Kidney (tissue), 14 donors: Measurements from ENCODE around the gene TTC28. TPM values are rescaled to one million over a fixed set of nuclear protein-coding genes. Genes with fewer than 3 reads are reported as not detected.

Source experiments
- DNase-seq, 5 donors: peaks; one replicate each; pipeline ENCODE4 v3.0.0-alpha.2; 2013 to 2020
- FAIRE-seq: peaks from 2 replicates; lab custom pipeline; 2012; peaks lifted over from hg19 to GRCh38; lab: Jason Lieb, UNC
- H3K27ac ChIP-seq, 2 donors: one replicate each; pipeline ENCODE4 v1.7.0; 2013; ENCODE audit warnings: low read depth in 2 of 2, low read length in 2 of 2, inconsistent platforms in 1 of 2
- H3K27me3 ChIP-seq: one replicate; pipeline ENCODE4 v1.7.1; 2013; ENCODE audit warnings: low read length, inconsistent platforms; ENCODE audit not compliant: control insufficient read depth, insufficient read depth
- H3K36me3 ChIP-seq, 3 donors: one replicate each; pipeline versions ENCODE4 v1.7.0 to v1.7.1; 2013; ENCODE audit warnings: low read length in 3 of 3, control low read depth in 1 of 3, inconsistent platforms in 1 of 3; ENCODE audit not compliant: insufficient read depth in 3 of 3, control insufficient read depth in 2 of 3
- H3K4me1 ChIP-seq, 3 donors: one replicate each; pipeline versions ENCODE4 v1.7.0 to v1.7.1; 2013; ENCODE audit warnings: low read length in 3 of 3, inconsistent platforms in 1 of 3, low read depth in 1 of 3; ENCODE audit not compliant: control insufficient read depth in 2 of 3, insufficient read depth in 2 of 3
- H3K4me3 ChIP-seq, 3 donors: one replicate each; pipeline versions ENCODE4 v1.7.0 to v1.8.1; 2013; ENCODE audit warnings: low read length in 3 of 3, control low read depth in 1 of 3, inconsistent platforms in 1 of 3
- H3K9ac ChIP-seq, 3 donors: one replicate each; pipeline versions ENCODE4 v1.7.0 to v1.7.1; 2013; ENCODE audit warnings: low read length in 3 of 3, control low read depth in 1 of 3, inconsistent platforms in 1 of 3
- H3K9me3 ChIP-seq, 3 donors: one replicate each; pipeline versions ENCODE4 v1.7.0 to v1.7.1; 2013; ENCODE audit warnings: low read length in 3 of 3, control low read depth in 1 of 3, inconsistent platforms in 1 of 3; ENCODE audit not compliant: control insufficient read depth in 2 of 3, insufficient read depth in 1 of 3
- intact Hi-C: fragments of 100-400 bp; cut with DNase I; formaldehyde crosslinking; loops from one replicate; pipeline ENCODE4 v1.11.1; 2022
- polyA plus RNA-seq: library from polyadenylated mRNA; stranded (reverse); fragments of 350-450 nt; fragmentation: Illumina TruSeq; extraction: RNeasy Lipid Tissue Mini Kit (QIAGEN cat#74804); gene quantifications from one replicate; pipeline ENCODE4 v1.2.3, GENCODE V29; 2014; ENCODE audit warnings: low read depth, low replicate concordance; ENCODE audit not compliant: insufficient read depth
- total RNA-seq: library from RNA; stranded (reverse); fragmentation: NEBNext Ultra II Directional; extraction: Animal tissue kit (Norgen Biotek cat#: 25700); gene quantifications from one replicate; pipeline ENCODE4 v1.2.1, GENCODE V29; 2021
- TF ChIP-seq, protein P1 (sequence below): IDR thresholded peaks from 3 replicates; pipeline ENCODE4 v1.5.1; 2012; ENCODE audit warnings: mild to moderate bottlenecking, moderate library complexity, borderline replicate concordance; ENCODE audit not compliant: insufficient read depth; ENCODE audit errors: extremely low read depth
- donor health status: control.
- donor health status: control.
- donor health status: control.
- donor health status: control.
- donor health status: control.
- donor health status: DM: yes; HTN: yes; CAD: no.
- donor health status: Normal renal cell carcinoma (clear cell type).

The TTC28 gene
- total and polyA plus RNA-seq, 2 donors from 2014 or later, result 3.5 to 40.2 TPM

DNA sequence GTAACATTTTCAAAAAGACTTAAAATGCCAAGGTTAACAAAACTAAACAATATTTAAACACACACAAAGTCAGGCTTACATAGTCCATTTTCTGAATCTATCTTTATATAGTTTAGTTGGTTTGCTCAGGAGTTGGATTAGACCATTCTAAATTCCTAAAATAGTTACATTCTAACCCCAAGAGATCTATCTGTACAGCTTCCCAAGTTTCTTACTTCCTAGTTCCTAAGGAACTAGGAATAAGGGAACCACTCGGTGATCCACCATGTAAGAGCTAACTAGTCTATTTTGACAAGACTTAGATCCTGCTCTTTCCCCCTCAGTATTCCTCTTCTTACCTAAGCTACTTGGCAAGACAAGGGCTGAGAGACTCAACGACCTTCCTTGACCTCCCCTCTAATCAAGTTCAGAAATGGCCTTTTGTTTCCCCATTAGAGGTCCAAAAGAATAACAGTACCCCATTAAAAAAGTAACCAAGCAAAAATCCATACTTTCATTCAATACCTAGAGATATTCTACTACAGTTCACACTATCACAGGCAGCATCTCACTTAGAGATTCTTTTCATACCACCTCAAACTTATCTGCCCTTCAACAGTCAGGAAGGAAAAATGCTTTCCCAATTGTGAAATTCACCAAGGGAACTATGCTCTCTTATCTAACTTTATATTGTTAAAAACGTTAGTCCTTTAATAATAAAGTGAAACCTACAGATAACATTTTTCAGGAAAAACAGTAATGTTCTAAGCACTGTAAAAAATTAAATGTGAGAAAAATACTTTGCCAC lies 253.1 kb downstream of the TTC28 start:
- no peaks in the 10 kb centered on the region for H3K36me3 ChIP-seq
- H3K4me3 ChIP-seq, result no peak overlapping the region
- no peak overlapping the region for H3K27ac ChIP-seq
- intact Hi-C loops, result no loop called here
- no peaks in the 10 kb centered on the region for H3K9me3 ChIP-seq
- H3K9ac ChIP-seq, result no peak overlapping the region
- H3K27me3 ChIP-seq, result no peaks in the 10 kb centered on the region
- no peak for DNase-seq
- TF ChIP-seq, protein P1, sequence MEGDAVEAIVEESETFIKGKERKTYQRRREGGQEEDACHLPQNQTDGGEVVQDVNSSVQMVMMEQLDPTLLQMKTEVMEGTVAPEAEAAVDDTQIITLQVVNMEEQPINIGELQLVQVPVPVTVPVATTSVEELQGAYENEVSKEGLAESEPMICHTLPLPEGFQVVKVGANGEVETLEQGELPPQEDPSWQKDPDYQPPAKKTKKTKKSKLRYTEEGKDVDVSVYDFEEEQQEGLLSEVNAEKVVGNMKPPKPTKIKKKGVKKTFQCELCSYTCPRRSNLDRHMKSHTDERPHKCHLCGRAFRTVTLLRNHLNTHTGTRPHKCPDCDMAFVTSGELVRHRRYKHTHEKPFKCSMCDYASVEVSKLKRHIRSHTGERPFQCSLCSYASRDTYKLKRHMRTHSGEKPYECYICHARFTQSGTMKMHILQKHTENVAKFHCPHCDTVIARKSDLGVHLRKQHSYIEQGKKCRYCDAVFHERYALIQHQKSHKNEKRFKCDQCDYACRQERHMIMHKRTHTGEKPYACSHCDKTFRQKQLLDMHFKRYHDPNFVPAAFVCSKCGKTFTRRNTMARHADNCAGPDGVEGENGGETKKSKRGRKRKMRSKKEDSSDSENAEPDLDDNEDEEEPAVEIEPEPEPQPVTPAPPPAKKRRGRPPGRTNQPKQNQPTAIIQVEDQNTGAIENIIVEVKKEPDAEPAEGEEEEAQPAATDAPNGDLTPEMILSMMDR, result no peak
- FAIRE-seq, result peak; percentile 35
- peaks cover 0 to 4% (median 0%) of the 10 kb centered on the region in 3 donors for H3K4me1 ChIP-seq

DNA sequence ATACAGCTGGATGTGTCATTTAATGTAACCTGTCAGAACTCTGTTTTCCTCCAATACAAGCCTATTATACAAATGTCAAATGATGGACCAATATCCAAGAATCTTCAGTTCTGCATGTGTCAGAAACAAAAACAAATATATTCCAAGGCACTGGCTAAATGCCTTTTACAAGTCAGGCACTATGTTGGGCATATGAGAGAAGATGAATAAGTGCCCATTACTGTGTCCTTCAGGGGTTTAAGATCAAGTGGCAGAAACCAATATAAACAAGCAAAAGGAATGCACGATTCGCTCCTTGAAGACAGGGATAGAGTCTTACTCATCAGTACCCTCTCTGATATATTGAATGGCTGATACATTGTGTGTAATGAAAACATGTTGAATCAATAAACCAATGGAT lies 254.4 kb downstream of the TTC28 start:
- H3K4me1 ChIP-seq, result peaks cover 0 to 4% (median 0%) of the 10 kb centered on the region in 3 donors
- no peaks in the 10 kb centered on the region for H3K27me3 ChIP-seq
- intact Hi-C loops, result no loop called here
- no peak overlapping the region for H3K9ac ChIP-seq
- H3K36me3 ChIP-seq, result no peaks in the 10 kb centered on the region
- FAIRE-seq (no peak), DNase-seq (no peak)
- no peak overlapping the region for H3K4me3 ChIP-seq
- TF ChIP-seq, protein P1, result no peak
- no peak overlapping the region for H3K27ac ChIP-seq
- H3K9me3 ChIP-seq, result no peaks in the 10 kb centered on the region

DNA sequence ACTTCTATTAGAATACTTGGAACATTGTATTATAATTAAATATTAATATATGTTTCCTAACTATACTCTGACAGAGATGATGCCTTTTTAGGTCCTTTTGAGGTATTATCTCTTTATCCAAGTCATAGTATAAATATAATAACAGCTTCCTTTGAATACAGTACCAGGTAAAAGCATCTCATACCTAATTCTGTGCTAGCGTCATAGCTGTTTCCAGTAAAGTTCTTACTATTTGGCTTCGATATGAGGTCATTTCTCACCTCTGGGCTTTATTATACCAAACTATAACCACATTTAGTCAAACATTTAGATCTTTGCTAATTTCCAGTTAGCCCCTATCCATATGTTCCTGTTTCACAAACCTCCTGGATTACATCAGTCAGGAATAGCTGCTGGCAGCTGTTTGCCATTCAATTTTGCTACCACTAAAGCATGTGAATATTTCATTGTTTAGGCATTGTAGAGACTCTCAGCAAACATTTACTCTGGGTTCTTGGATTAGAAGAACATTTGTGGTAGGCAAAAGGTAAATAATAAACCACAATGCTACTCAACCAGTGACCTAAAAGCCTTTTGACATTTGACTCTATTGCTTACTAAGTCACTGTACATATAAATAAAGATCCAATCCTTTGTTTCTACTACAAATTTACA lies 255.1 kb downstream of the TTC28 start:
- H3K27me3 ChIP-seq, result no peaks in the 10 kb centered on the region
- TF ChIP-seq, protein P1, result no peak
- no peak overlapping the region for H3K27ac ChIP-seq
- DNase-seq (no peak), FAIRE-seq (no peak)
- no peak overlapping the region for H3K9ac ChIP-seq
- no peaks in the 10 kb centered on the region for H3K9me3 ChIP-seq
- peaks cover 0 to 4% (median 0%) of the 10 kb centered on the region in 3 donors for H3K4me1 ChIP-seq
- H3K4me3 ChIP-seq, result no peak overlapping the region
- H3K36me3 ChIP-seq, result no peaks in the 10 kb centered on the region
- intact Hi-C loops, result no loop called here
